ENCODE measurements around the gene LHPP.

LHPP gene

DNA sequence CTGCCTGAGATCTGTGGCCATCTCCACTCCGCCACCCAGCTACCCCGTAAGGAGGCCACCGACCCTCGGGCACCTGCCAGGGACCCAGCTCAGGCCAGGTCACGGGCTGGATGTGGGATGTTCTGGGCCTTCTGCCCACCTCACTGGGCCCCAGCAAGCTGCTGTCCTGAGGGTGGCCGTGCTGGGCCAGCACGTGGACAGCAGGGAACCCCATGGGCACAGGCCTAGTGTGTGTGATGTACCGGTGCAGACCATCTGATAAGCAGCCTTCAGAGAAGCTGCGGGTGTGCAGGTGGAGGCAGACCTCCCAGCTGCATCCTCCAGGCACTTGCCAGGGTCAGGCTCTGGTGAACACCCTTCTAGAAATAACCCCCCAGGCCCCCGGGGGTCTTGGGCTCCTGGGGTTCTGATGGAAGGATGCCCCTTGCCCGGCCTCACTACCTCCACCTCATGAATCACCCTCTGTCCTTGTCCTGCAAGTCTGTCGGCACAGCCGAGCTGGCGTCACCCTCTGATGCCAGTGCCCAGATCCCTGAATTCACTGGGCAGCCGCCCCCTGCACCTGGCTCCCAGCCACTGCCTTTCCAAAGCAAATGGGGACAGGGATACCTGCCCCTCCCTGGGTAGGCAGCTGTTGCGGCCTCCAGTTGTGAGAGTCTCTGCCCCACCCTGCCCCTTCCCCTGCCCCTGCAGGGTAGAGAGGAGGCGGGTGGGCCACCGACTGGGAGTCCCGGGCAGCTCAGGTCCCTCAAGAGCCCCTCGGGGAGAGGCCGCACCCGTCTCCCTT lies 142.8 kb downstream of the LHPP start:
- Histone ChIP-seq H3K4me2 (peak overlapping the region; percentile 80 to 99 (median 97)), H3K4me3 (peak overlapping the region in 2 of 10 experiments; percentile 0 to 33; a peak in 3 of 20 replicates), H3K9ac (peak overlapping the region in 9 of 11 experiments; percentile 16 to 72 (median 42); a peak in 15 of 22 replicates), H4K20me1 (peaks cover 0 to 76% (median 18%) of the 10 kb centered on the region in 11 experiments; a peak in 13 of 22 replicates), H3K36me3 (no peaks in the 10 kb centered on the region), H3K4me1 (peaks cover 75 to 100% (median 95%) of the 10 kb centered on the region in 10 experiments), H3K27ac (peak overlapping the region in 8 of 11 experiments; percentile 3 to 81 (median 63); a peak in 10 of 22 replicates), H3K9me3 (replicated peaks in 1 of 11) (no peaks in the 10 kb centered on the region), H3K27me3 (peaks cover 0 to 62% (median 22%) of the 10 kb centered on the region in 11 experiments; a peak in 14 of 22 replicates)
- no peak for TF ChIP-seq Cebpa-rat (IDR thresholded peaks at IDR 0.05)

DNA sequence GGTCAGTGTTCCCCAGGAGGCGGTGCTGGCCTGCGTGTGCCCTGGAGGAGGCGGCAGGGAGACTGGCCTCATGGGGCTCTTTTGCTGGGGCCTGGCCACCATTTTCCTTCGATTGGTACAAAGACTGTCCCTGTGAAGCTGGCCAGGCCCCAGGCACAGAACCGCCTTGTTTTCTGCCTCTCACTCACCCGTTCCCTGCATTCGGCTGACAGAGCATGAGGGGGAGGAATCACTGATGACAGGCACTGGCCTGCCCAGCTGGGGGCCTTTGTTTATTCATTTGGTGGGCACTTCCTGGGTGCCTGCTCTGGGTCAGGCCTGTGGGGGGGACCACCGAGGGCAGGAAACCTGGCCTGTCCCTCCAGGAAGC lies 143.4 kb downstream of the LHPP start:
- no peaks in the 10 kb centered on the region for H3K9me3 ChIP-seq (replicated peaks in 1 of 11)
- peak overlapping the region in 8 of 11 experiments; percentile 3 to 81 (median 44); a peak in 10 of 22 replicates for H3K27ac ChIP-seq
- H3K4me2 ChIP-seq = peak overlapping the region; percentile 80 to 99 (median 97)
- H3K9ac ChIP-seq = peak overlapping the region in 6 of 11 experiments; percentile 34 to 72 (median 65); a peak in 11 of 22 replicates
- peaks cover 0 to 70% (median 14%) of the 10 kb centered on the region in 11 experiments; a peak in 13 of 22 replicates for H4K20me1 ChIP-seq
- H3K4me1 ChIP-seq = peaks cover 75 to 100% (median 94%) of the 10 kb centered on the region in 10 experiments
- H3K4me3 ChIP-seq = peak overlapping the region in 2 of 10 experiments; percentile 0 to 33; a peak in 1 of 20 replicates
- no peak for TF ChIP-seq Cebpa-rat (IDR thresholded peaks at IDR 0.05)
- H3K27me3 ChIP-seq = peaks cover 0 to 56% (median 16%) of the 10 kb centered on the region in 11 experiments; a peak in 14 of 22 replicates
- no peaks in the 10 kb centered on the region for H3K36me3 ChIP-seq

DNA sequence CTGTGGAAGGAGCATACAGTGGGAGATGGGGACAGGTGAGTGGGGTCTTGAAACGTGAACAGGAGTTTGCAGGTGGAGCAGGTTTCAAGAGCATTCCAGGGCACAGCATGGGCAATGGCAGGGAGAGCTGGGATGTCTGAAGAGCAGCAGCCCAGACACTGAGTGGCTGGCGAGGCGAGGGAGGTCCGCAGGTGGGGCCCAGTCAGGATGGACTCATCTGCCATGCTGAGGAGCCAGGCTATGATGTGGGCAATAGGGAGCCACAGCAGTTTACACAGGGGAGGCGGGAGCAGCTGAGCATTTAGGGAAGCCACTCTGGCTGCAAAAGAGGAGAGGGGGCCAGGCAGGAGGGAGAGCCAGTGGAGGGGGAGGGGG lies 143.8 kb downstream of the LHPP start:
- Histone ChIP-seq H3K4me1 (peaks cover 78 to 98% (median 93%) of the 10 kb centered on the region in 10 experiments), H3K4me2 (peak overlapping the region; percentile 80 to 99 (median 97)), H3K4me3 (no peak overlapping the region), H3K9ac (peak overlapping the region in 6 of 11 experiments; percentile 42 to 75 (median 68); a peak in 7 of 22 replicates), H4K20me1 (peaks cover 0 to 65% (median 9%) of the 10 kb centered on the region in 11 experiments; a peak in 13 of 22 replicates), H3K36me3 (no peaks in the 10 kb centered on the region), H3K9me3 (replicated peaks in 1 of 11) (no peaks in the 10 kb centered on the region), H3K27me3 (peaks cover 0 to 52% (median 14%) of the 10 kb centered on the region in 11 experiments; a peak in 14 of 22 replicates), H3K27ac (peak overlapping the region in 6 of 11 experiments; percentile 64 to 82 (median 77); a peak in 11 of 22 replicates)
- TF ChIP-seq Cebpa-rat (IDR thresholded peaks at IDR 0.05) = no peak

DNA sequence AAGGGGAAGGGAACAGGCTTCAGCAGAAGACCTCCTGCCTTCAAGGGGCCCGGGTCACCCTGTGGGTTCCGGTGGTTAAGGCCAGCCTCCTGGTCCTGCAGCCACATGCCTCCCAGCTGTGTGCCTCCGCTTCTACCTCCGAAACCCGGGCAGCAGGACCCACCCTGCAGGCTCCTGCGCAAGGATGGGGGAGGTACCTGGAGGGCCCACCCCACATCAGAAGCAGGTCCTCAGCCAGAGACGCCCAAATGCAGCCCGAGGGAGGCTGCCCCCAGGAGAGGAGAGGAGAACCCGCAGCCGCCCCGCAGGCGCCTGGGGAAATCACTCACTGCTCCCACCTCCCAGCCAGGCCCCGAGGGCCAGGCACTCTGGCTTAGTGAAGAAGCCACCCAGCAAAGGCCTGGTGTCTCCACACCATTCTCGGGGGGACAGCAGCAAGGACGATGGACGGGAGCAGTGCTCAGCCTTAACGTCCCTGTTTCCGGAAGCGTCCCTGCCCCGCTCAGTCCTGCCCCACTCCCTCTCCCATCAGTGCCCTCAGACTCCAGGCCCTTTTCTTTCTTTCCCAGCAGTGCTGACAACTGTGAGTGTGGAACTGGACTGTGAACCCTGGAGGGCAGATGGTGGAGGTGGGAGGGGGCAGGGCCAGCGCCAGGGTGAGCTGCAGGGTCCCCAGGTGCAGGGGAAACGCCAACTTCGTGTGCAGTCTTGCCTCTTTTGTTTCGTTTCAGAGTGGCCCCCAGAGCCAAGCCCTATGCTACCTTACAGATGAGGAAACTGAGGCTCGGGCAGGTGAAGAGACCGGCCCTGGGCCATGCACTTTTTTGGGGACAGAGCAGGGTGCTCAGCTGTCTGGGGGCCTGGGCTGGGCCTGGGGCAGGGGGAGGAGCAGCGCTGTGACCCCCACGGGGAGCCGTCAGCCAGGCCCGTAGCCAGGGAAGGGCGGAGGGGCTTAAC lies 144.5 kb downstream of the LHPP start:
- H3K4me3 ChIP-seq = peak overlapping the region in 6 of 10 experiments; percentile 11 to 55 (median 30); a peak in 10 of 20 replicates
- H4K20me1 ChIP-seq = peaks cover 0 to 62% (median 10%) of the 10 kb centered on the region in 11 experiments; a peak in 9 of 22 replicates
- peaks cover 76 to 96% (median 91%) of the 10 kb centered on the region in 10 experiments for H3K4me1 ChIP-seq
- peak overlapping the region; percentile 40 to 75 (median 65); a peak in 20 of 22 replicates for H3K9ac ChIP-seq
- no peaks in the 10 kb centered on the region for H3K36me3 ChIP-seq
- peak overlapping the region; percentile 80 to 99 (median 97) for H3K4me2 ChIP-seq
- H3K9me3 ChIP-seq (replicated peaks in 1 of 11) = no peaks in the 10 kb centered on the region
- H3K27me3 ChIP-seq = peaks cover 0 to 45% (median 14%) of the 10 kb centered on the region in 11 experiments; a peak in 14 of 22 replicates
- H3K27ac ChIP-seq = peak overlapping the region in 10 of 11 experiments; percentile 30 to 82 (median 72); a peak in 20 of 22 replicates
- no peak for TF ChIP-seq Cebpa-rat (IDR thresholded peaks at IDR 0.05)

DNA sequence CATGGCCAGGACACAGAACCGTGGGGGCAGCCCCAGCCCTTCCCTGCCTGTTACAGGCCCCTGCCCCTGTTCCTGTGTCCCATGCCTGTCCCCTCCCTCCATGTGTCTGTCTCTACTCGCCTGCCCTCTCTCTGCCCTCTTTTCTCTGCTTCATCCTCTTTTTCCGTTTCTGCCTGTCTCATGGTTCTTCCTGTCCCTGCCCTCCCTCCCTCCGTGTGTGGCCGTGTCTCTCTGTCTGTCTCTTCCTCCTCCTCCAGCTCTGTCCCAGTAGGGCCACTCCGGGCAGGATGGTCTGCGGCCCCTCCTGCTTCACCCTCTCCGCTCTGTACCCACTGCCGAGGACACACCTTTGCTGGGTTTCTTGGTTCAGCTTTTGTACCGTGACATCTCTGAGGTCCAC lies 145.2 kb downstream of the LHPP start:
- Histone ChIP-seq H3K27me3 (peaks cover 0 to 38% (median 14%) of the 10 kb centered on the region in 11 experiments; a peak in 14 of 22 replicates), H3K27ac (peak overlapping the region in 10 of 11 experiments; percentile 30 to 82 (median 72); a peak in 20 of 22 replicates), H3K4me1 (peaks cover 76 to 96% (median 91%) of the 10 kb centered on the region in 10 experiments), H4K20me1 (peaks cover 0 to 64% (median 11%) of the 10 kb centered on the region in 11 experiments; a peak in 9 of 22 replicates), H3K4me2 (peak overlapping the region; percentile 80 to 99 (median 97)), H3K9me3 (replicated peaks in 1 of 11) (no peaks in the 10 kb centered on the region), H3K9ac (peak overlapping the region; percentile 40 to 75 (median 65); a peak in 20 of 22 replicates), H3K36me3 (no peaks in the 10 kb centered on the region), H3K4me3 (peak overlapping the region in 6 of 10 experiments; percentile 11 to 55 (median 30); a peak in 8 of 20 replicates)
- no peak for TF ChIP-seq Cebpa-rat (IDR thresholded peaks at IDR 0.05)

DNA sequence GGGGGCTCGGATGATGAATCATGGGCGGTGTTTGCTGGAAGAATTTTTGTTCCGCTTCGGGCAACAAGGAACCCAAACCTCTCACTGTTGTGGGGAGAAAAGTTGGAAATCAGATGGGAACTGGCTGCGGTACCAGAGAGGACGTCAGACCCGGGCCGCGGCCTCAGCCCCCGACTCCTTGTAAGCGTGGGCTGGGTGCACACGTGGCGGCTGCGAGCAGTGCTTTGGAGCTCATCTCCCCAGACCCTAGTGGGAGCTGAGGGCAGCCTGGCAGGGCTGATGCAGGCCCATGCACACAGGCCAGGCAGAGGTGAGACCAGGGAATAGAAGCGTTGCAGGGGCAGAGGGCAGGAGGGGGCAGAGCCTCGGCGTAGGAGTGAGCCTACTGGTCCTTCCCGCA lies 146.1 kb downstream of the LHPP start:
- peaks cover 0 to 30% (median 14%) of the 10 kb centered on the region in 11 experiments; a peak in 14 of 22 replicates for H3K27me3 ChIP-seq
- H3K4me2 ChIP-seq = peak overlapping the region; percentile 80 to 99 (median 97); a peak in 21 of 22 replicates
- peak overlapping the region in 2 of 11 experiments; percentile 8 to 68; a peak in 2 of 22 replicates for H3K9ac ChIP-seq
- H3K36me3 ChIP-seq = no peaks in the 10 kb centered on the region
- TF ChIP-seq Cebpa-rat (IDR thresholded peaks at IDR 0.05) = no peak
- H3K27ac ChIP-seq = no peak overlapping the region; a peak in 2 of 22 replicates
- H3K9me3 ChIP-seq (replicated peaks in 1 of 11) = no peaks in the 10 kb centered on the region
- H3K4me3 ChIP-seq = no peak overlapping the region
- H3K4me1 ChIP-seq = peaks cover 76 to 96% (median 91%) of the 10 kb centered on the region in 10 experiments
- peaks cover 0 to 66% (median 6%) of the 10 kb centered on the region in 11 experiments; a peak in 11 of 22 replicates for H4K20me1 ChIP-seq

DNA sequence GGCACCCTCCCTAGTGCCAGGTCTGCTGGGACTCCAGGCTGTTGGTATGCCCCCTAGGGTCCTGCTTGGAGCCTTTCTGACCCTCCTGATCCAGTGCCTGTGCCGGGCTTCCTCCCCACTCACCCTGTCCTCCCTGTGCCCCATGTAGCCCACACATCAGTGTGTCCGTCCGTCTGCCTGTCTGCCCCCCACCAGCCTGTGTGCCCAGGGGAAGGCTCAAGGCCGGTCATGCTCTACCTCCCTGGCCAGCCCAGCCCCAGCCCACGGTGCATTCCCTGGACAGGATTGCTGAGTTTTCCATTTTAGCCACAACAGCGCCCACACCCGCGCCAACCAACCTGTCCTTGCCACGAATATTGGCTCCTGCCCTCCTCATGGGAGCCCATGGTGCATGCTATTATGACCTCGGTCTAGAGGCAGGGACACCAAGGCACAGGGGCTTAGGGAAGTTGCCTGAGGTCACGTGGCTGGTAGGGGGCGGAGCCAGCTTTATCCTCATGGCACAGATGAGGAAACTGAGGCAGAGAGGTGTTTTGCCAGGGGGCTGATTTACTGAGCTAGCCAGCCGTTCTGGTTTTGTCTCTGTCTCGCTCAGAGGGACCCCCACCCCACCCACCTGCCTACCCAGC lies 146.6 kb downstream of the LHPP start:
- peaks cover 0 to 66% (median 9%) of the 10 kb centered on the region in 11 experiments; a peak in 11 of 22 replicates for H4K20me1 ChIP-seq
- H3K9ac ChIP-seq = 0 out of 22 replicates have a peak overlapping the region, but pooled peaks of 1 of the 11 experiments have one; percentile 8
- peaks cover 0 to 30% (median 14%) of the 10 kb centered on the region in 11 experiments; a peak in 14 of 22 replicates for H3K27me3 ChIP-seq
- H3K27ac ChIP-seq = no peak overlapping the region; a peak in 1 of 22 replicates
- no peaks in the 10 kb centered on the region for H3K9me3 ChIP-seq (replicated peaks in 1 of 11)
- TF ChIP-seq Cebpa-rat (IDR thresholded peaks at IDR 0.05) = no peak
- H3K4me3 ChIP-seq = no peak overlapping the region
- no peaks in the 10 kb centered on the region for H3K36me3 ChIP-seq
- H3K4me1 ChIP-seq = peaks cover 76 to 96% (median 91%) of the 10 kb centered on the region in 10 experiments
- H3K4me2 ChIP-seq = peak overlapping the region in 10 of 11 experiments; percentile 80 to 99 (median 97); a peak in 19 of 22 replicates

Measured in BLaER1 treated with 17β-estradiol and CSF1 and Interleukin-3, amounts not matched to agents 10 nM and 100 nM (cell line).